ENCODE measurements around the gene AGR2.
"Not testable (repeated sequence)": the region's sequence is repeated elsewhere in the genome, so short reads cannot be mapped to it uniquely, and the experiment has no call there.

AGR2 gene

DNA sequence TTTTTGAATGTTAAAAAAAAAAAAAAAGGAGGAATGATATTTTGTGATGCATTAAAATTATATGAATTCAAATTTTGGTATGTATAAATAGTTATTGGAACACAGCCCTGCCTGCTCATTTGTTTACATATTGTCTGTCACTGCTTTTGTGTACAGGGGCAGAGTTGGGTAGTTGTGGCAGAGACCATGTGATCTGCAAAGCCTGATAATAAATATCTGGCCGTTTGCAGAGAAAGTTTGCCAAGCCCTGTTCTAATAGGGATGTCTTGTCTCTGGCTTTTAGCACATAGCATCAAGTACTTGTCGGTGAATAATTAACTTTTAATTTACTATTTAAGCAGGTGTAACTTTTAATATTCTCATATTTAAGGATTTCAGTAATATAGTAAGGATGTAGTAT lies 31.5 kb downstream of the AGR2 start:
- DNase-seq: no peak

DNA sequence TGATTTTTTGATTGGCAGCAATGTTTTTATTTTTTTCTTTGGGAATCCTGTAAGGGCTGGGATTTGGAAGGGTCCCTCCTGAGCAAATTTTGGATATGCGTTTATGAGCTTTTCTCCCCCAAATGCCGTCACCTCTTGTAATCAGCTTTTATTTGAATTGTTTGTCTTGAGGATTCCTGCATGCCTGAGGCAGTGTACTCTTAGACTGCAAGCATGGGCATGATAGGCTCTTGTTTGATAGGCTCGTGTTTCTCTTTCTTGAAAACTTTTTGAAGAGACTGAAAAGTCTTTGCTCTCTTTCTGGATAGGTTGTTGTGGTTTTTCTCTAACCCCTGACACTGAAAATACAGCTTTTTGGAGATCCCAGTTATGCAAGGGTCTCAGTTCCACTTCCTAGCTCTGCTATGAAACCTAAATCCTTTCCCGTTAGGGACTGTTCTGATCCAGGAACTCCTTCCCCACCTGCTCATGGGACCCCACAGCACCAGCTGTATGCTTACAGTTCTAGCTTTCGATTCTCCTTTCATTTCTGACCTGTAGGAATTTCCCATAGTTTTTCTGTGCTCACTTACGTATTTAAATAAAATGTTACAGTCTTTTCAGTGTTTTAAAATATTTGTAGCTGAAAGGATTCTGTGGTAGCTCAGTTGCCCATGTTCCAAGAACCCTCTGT lies 34.0 kb downstream of the AGR2 start:
- no peak for DNase-seq

DNA sequence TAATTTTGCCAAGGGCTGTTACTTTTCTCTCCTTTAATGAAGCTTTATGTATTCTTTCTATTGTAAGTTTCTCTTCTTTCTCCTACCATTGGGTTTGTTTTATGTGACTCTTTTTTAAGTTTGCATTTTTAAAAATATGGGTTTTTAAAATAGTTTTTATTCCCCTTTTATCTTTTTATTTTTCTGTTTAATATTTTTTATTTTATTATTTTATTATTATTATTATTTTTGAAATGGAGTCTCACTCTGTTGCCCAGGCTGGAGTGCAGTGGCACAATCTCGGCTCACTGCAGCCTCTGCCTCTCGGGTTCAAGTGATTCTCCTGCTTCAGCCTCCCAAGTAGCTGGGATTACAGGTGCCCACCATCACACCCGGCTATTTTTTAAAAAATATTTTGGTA lies 34.8 kb downstream of the AGR2 start:
- not testable (repeated sequence) for DNase-seq

DNA sequence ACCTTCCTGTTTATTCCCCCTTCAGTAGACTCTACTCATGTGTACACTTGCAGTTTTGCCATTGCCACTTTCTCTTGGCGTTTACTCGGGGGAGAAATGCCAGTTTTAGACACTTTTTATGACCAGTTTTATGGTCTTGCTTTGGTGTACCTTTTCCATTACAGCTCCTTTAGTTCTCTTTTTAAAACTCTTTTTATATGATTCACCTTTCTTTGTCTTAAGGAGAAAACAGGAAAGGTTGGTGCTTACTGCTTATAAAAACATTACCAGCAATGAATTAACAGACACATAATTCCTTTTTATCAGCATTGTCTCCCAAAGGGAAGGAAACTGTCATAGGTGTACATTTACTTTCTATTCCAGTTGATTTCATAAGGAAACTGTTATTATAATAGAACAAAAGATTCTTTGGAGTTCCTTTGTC lies 39.4 kb downstream of the AGR2 start:
- DNase-seq: no peak

DNA sequence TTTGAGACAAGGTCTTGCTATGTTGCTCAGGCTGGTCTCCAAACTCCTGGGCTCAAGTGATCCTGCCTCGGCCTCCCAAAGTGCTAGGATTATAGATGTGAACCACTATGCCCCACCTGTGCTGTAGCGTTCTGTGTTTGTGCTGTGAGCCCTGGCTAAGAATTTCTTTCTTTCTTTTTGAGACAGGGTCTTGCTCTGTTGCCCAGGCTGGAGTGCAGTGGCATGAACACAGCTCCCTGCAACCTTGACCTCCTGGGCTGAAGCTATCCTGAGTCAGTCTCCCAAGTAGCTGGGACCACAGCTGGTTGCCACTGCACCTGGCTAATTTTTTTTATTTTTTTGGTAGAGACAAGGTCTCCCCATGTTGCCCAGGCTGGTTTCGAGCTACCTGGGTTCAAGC lies 39.9 kb downstream of the AGR2 start:
- no peak for DNase-seq

DNA sequence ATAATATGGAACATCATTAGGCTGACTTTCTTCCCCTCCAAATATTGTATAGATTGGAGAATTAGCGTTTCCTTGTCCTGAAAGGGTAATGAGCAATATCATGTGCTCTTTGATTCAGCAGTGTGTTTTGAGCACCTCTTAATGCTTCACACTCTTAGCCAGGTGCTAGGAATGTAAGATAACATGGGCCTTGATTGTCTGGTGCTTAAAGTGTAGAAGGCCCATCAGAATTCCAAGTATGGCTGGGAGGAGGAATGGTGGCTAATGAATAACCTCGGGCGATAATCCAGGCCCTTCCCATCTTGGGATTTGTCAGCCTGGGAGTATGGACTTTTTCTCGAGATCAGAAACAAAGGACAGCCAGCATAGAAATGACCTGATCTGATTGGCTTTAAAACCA lies 42.6 kb downstream of the AGR2 start:
- no peak for DNase-seq

DNA sequence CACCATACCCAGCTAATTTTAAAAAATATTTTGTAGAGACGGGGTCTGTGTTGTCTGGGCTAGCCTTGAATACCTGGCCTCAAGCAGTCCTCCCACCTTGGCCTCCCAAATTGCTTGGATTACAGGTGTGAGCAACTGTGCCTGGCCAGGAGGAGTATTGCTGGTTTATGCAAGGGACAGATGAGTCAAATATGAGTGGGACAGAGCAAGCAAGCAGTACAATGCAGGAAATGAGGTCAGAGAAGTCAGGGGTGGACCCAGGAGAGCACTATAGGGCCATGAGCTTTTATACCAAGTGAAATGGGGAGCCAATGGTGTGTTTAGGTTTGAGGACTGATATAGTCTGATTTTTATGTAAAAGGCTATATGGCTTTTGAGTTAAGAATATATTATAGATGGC lies 45.0 kb downstream of the AGR2 start:
- no peak for DNase-seq

DNA sequence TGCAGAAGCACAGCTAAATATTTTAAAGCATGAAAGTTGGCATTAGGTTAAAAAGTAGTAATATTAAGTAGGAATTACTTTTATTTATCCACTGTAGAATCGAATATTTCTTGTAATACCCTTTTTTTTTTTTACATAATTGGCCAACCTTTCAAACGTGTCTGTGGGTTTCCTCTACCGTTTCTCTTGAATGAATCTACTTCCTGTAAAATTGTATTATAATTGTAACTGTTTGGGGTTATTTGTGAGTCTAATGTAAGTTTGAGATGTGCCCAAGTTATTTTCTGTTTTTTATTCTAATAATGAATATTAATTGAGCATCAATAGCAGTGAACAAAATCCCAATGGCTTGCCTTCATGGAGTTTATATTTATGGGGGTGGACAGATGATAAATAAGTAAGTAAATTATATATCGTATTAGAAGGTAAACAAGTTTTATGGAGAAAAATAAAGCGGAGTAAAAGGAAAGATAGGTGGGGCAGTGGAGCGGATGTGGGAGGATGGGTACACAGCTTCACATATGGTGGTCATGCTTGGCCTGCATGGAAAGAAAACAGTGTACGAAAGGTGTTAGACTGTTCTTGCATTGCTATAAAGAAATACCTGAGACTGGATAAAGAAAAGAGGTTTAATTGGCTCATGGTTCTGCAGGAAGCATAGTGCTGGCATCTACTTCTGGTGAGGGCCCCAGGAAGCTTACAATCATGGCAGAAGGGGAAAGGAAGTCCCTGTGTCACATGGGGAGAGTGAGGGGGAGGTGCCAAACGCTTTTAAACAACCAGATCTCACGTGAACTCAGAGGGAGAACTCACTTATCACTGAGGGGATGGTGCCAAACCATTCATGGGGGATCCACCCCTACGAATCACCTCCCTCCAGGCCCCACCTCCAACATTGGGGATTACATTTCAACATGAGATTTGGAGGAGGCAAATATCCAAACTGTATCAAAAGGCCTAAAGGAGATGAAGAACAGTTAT lies 45.9 kb downstream of the AGR2 start:
- no peak for DNase-seq

DNA sequence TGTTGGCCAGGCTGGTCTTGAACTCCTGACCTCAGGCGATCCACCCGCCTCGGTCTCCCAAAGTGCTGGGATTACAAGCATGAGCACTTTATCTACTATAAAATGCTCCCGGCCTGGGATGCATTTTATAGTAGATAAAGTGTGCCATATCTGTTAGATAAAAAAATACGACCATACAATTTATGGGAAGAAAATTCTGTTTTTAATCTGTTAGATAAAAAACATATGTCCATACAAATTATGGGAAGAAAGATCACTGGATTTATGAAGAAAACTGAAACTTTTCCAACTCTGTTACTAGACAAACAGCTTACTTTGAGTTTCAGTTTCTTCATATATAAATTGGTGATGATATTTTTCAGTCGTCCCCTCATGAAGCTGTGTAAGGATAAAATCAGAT lies 46.8 kb downstream of the AGR2 start:
- DNase-seq: no peak

DNA sequence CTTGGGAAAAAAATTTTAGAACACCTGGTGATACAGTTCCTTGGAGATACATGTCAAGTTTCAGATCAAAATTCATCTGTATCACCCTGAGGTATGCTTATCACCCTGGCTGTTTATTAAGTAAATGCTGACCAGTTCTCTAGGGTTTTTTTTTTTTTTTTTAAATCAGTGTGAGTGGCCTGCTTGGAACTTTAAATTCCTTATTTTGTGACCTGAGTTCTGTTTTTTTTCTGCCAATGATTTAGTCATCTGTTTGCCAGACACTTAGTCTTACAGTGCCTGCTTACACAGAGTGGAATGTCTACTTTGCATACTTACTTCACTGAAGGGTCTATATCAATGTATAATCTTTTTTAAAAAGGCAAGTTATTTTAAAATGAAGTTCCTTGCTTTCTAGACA lies 49.4 kb downstream of the AGR2 start:
- no peak for DNase-seq

DNA sequence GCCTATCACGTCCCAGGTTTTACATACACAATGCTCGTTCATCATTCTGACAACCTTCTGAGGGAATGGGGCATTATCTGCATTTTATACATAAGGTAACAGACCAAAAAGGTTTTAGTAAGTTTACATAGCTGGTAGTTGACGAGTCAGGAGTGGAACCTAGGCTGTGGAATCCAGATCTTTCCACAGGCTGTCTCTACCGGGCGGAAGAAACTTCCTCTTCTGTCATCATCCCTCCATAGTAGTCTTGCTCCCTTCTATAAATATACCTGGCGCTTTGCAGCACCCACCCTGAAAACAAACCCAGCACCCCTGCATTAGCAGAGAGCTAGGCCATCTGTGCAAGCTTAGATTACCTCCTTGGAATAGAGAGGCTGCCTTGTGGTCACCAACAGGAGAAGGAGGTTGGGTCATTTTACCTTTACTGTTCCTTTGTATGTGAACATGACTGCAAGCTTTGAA lies 49.9 kb downstream of the AGR2 start:
- no peak for DNase-seq

DNA sequence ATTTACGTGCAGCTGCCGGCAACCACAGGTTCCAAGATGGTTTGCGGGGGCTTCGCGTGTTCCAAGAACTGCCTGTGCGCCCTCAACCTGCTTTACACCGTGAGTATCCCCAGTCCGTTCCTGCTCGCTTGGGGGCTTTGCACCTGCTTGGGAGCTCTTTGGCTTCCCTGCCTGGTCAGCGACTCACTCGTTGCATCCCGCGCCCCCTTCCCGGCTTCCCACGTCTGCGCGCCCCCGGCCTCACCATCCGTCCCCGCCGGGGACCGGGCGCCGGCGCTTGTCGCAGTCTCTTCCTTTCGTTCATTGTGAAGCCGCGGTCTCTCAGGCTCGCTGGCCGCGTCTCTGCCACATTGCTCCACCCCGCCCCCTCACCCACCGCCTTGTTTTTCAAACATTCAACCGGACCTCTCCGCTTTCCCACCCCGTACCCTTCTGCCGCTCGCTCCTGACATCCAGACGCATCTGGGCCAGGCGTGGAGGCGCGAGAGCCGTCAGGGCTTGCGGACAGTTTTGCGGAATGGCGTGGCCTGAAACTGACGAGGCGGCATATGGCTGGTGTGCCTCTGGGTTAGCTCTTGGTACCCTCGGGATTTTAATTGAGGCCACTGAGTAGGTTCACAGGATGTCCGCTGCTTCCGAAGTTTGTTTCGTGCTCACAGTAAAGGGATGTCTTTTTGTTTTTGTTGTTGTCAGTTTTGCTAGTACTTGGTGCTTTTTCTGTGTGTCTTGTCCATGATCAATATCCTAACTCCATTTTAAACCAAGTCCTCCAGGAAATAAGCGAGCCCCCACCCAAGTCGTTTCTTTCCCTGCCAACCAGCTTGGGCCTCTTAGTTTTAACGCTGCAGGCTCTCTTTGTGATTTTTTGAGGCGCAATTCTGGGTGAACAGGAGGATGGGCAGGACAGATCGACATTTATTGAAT lies 50.6 kb downstream of the AGR2 start:
- peak; percentile 72 for DNase-seq

DNA sequence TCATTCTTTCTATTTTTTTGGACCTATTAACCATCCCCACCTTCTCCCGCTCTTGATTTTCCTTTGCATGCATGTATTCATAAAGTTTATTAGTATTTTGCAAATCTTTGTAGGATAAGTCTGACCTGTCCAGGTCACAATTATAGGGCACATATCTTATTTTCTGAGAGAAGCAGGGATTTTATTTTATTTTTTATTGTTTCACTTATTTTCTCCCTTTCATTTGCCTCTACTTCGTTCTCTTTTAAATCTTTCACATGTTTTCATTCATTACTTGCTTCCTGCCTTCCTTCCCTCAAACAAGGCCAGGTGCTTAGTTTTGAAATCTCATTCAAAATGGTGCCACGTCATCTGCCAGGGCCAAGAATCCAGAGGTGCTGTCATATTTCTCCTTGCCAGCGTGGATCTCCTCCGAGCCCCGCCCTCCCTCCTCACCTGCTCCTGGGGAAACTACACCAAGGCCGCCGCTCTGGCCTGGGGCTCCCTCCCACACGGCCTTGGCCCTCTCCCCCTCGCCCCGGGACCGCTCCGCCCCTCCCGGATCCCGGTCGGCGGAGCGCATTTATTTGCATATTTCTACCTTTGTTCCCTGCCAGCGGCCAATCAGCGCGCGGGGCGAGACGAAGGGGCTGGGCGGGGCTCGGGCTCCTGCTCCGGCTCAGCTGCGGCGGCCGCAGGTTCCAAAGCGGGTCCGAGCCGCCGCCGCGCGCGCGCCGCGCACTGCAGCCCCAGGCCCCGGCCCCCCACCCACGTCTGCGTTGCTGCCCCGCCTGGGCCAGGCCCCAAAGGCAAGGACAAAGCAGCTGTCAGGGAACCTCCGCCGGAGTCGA lies 51.5 kb downstream of the AGR2 start, which contains the start of gene TSPAN13:
TSS of gene TSPAN13 (plus strand) at position 654 of the 830 bp plus-strand sequence. CDS start 213 bp downstream, outside the sequence.
- DNase-seq: peak; percentile 84

DNA sequence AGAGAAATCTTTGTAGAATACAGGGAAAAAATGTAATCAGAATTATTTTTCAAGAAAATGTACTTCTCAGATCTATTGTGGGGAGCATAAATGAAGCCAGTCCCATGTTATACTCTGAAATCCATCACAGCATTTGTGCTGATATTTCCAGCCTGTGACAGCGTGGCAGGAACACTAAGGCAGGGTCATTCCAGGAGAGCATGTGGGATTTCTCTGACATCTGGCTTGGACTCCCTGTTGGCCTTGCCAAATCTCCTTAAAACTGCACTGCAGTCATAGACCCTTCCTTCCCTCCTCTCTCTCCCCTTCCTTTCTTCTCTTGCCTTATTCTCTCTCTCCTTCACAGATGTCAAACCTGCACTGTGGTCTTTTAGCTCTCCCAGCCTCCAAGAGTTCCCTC lies 57.7 kb downstream of the AGR2 start:
- no peak for DNase-seq

DNA sequence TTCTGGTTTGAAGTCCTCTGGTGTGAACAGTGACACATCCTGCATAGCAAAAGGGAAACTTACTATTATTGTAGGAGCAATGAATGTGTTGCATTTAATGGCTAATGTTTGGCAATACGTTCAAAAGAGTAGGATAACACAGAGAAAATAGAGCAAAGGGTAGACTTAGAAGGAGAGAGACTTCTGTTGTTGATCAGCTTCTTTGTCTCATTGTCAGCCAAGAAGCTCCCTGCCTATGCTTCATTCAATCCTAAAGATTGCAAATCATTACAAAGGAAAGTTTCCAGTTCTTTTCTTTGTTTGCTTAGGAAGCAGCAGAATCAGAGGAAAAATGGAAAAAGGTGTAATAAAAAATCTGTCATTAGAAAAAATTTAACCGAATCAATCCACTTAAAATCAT lies 59.2 kb downstream of the AGR2 start:
- no peak for DNase-seq

DNA sequence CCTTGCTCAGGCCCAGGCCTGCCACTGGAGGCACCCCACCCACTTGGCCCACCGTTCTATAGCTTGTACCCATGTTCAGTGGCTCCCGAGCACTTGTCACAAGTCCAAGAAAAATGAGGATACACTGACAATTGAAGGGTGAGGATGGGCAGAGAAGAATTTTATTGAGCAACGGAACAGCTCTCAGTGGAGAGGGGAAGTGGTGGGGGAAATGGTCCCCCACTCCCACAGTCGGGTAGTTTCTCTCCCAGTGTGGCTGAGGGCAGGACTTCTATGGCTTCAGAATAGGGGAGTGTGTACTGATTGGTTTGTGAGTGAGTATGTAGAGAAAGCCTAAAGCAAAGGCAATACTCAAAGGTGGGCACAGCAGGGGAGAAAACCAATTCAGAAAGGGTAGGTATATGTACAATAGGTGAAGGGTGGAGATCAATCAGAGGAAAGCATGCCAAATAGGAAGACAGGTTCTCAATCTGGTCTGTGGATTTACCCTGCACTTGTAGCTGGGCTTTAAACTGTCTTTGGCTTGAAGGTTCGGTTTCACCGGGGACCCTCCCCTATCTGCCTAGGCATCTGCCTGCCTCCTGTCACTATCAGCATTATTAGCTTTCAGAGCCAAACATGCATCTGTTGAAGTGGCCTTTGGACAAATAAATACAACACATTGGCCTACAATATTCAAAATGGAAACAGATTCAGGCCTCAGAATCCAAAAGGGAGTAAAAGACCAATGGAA lies 60.1 kb downstream of the AGR2 start:
- DNase-seq: no peak

DNA sequence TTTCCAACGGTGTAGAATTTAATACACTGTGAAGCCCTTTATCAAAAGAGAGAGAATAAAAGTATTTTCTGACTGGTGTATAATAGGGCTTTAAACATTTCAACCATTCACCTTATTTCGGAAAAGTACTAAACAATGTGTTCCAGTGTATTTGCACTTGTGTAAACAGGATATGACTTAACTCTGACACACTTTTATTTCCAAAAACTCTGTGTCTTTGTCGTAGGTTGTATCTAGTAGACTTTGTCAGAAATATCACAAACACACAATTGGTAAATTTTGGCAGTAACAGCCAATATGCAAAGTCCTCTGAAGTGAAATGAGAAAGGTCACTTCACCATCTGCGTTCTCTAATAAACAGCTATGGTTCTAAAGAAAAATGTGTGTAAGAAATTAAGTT lies 61.6 kb downstream of the AGR2 start:
- no peak for DNase-seq

DNA sequence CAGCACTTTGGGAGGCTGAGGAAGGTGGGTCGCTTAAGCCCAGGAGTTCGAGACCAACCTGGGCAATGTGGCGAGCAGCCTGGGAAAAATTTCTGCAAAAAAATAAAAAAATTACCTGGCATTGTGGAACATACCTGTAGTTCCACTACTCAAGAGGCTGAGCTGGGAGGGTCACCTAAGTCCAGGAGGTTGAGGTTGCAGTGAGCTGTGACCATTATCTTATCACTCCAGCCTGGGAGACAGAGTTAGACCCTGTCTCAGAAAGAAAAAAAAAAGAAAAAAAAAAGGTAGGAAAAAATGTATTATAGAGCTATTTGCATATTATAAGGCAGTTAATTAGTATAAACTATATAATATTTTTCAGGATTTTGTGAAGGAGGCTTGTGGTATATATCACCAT lies 62.3 kb downstream of the AGR2 start:
- DNase-seq: no peak

All from right forelimb (tissue), 1 donor.